Endodermal cell (in vitro differentiated cells): ENCODE results near the gene PCSK6. TPM values are rescaled to one million over a fixed set of nuclear protein-coding genes. Genes with fewer than 3 reads are reported as not detected.

ENCODE experiments used
- DNase-seq: peaks from one replicate; pipeline ENCODE4 v3.0.0-alpha.2; 2017
- H3K27ac ChIP-seq: 2 replicates; pipeline ENCODE4 v1.5.1; 2013; ENCODE audit warnings: mild to moderate bottlenecking, low read depth, low read length, moderate library complexity
- H3K27me3 ChIP-seq: 2 replicates; pipeline ENCODE4 v1.6.1; 2013; ENCODE audit warnings: mild to moderate bottlenecking, low read length, moderate library complexity; ENCODE audit not compliant: insufficient read depth, control insufficient read depth, poor library complexity, severe bottlenecking
- H3K36me3 ChIP-seq: 2 replicates; pipeline ENCODE4 v1.7.0; 2013; ENCODE audit warnings: mild to moderate bottlenecking, low read length, moderate library complexity; ENCODE audit not compliant: control insufficient read depth, insufficient read depth
- H3K4me1 ChIP-seq: one replicate; pipeline ENCODE4 v1.7.0; 2013; ENCODE audit warnings: low read length; ENCODE audit not compliant: control insufficient read depth, insufficient read depth
- H3K4me3 ChIP-seq: 2 replicates; pipeline ENCODE4 v1.5.1; 2013; ENCODE audit warnings: mild to moderate bottlenecking, low read length, moderate library complexity
- H3K9ac ChIP-seq: 2 replicates; pipeline ENCODE4 v1.6.1; 2013; ENCODE audit warnings: mild to moderate bottlenecking, low read length, moderate library complexity; ENCODE audit not compliant: poor library complexity, severe bottlenecking; ENCODE audit errors: extremely low read depth
- H3K9me3 ChIP-seq: 2 replicates; pipeline ENCODE4 v1.6.1; 2013; ENCODE audit warnings: mild to moderate bottlenecking, low read length, moderate library complexity; ENCODE audit not compliant: control insufficient read depth
- H3K27ac Mint-ChIP-seq: 2 replicates; pipeline ENCODE4 v1.8.0; 2020; ENCODE audit warnings: mixed read lengths
- H3K27me3 Mint-ChIP-seq: 2 replicates; pipeline ENCODE4 v1.8.0; 2021; ENCODE audit warnings: mild to moderate bottlenecking, mixed read lengths; ENCODE audit not compliant: insufficient read depth
- H3K36me3 Mint-ChIP-seq: 2 replicates; pipeline ENCODE4 v1.8.0; 2020; ENCODE audit warnings: low read depth, mixed read lengths
- H3K4me1 Mint-ChIP-seq: 2 replicates; pipeline ENCODE4 v1.8.0; 2020; ENCODE audit warnings: mixed read lengths
- H3K4me3 Mint-ChIP-seq: 2 replicates; pipeline ENCODE4 v1.8.0; 2020; ENCODE audit warnings: mild to moderate bottlenecking, moderate library complexity, mixed read lengths
- H3K9me3 Mint-ChIP-seq: 2 replicates; pipeline ENCODE4 v1.8.0; 2020; ENCODE audit warnings: mild to moderate bottlenecking, mixed read lengths
- WGBS, 2 experiments: methylation state at CpG; one replicate each; pipeline versions ENCODE4 v1.1.5 to v1.1.7; 2013; ENCODE audit warnings: missing lambda C conversion rate in 2 of 2, mixed read lengths in 1 of 2; ENCODE audit not compliant: insufficient coverage in 1 of 2, insufficient read length in 1 of 2; 5-methylcytosine and 5-hydroxymethylcytosine counted together
- total RNA-seq, 2 donors: library from RNA; stranded (reverse); fragmentation: NEBNext Ultra II Directional in 1 of 2; extraction: Animal tissue kit (Norgen Biotek cat#: 25700) in 1 of 2; gene quantifications; 2 replicates in 1 of 2; 3 replicates in 1 of 2; pipeline ENCODE4 v1.2.1, GENCODE V29; 2021
- TF ChIP-seq, protein P1 (sequence below): fragments of 200-600 bp; sonication (generic); conservative IDR thresholded peaks from 2 replicates; pipeline ENCODE4 v1.5.0; 2021; ENCODE audit warnings: antibody characterized with exemption, mild to moderate bottlenecking

PCSK6 gene
- total RNA-seq, 2 donors from 2014 or later, result 6.6 to 9.8 TPM

- WGBS, 2 experiments, result 90 to 91% methylated on average over 6 to 8 of the region's 8 CpGs
- Mint-ChIP-seq H3K27ac (no peak overlapping the region), H3K4me1 (peaks cover 9% of the 10 kb centered on the region), H3K9me3 (peaks cover 2% of the 10 kb centered on the region), H3K4me3 (no peak overlapping the region), H3K36me3 (no peaks in the 10 kb centered on the region), H3K27me3 (peaks cover 1% of the 10 kb centered on the region)
- Histone ChIP-seq H3K4me3 (no peak overlapping the region), H3K36me3 (no peaks in the 10 kb centered on the region), H3K4me1 (peaks cover 2% of the 10 kb centered on the region), H3K9ac (no peak overlapping the region), H3K9me3 (no peaks in the 10 kb centered on the region), H3K27ac (no peak overlapping the region), H3K27me3 (no peaks in the 10 kb centered on the region)
- DNase-seq, result no peak
- TF ChIP-seq, protein P1, sequence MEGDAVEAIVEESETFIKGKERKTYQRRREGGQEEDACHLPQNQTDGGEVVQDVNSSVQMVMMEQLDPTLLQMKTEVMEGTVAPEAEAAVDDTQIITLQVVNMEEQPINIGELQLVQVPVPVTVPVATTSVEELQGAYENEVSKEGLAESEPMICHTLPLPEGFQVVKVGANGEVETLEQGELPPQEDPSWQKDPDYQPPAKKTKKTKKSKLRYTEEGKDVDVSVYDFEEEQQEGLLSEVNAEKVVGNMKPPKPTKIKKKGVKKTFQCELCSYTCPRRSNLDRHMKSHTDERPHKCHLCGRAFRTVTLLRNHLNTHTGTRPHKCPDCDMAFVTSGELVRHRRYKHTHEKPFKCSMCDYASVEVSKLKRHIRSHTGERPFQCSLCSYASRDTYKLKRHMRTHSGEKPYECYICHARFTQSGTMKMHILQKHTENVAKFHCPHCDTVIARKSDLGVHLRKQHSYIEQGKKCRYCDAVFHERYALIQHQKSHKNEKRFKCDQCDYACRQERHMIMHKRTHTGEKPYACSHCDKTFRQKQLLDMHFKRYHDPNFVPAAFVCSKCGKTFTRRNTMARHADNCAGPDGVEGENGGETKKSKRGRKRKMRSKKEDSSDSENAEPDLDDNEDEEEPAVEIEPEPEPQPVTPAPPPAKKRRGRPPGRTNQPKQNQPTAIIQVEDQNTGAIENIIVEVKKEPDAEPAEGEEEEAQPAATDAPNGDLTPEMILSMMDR, result no peak
Measured at GRCh38 chr15:101510212-101511197, 21.0 kb upstream of the PCSK6 start.

DNA sequence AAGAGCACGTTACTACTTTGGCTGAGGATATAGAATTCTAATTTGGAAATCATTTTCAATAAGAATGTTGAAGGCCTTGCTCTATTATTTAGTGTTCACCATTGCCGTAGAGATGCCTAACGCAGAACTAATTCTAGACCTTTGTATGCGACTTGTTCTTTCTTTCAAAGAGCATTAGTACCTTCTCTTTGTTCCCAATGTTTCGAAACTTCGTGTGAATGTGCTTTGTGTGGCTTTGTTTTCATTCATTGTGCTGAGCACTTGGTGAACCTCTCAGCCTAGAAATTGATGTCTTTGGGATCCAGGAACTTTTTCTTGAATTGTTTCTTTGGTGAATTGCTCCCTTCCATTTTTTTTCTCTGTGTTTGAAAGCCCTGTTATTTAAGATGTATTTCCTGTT is 19.8 kb upstream of the PCSK6 start:
- H3K4me1 ChIP-seq, result peaks cover 2% of the 10 kb centered on the region
- no peak overlapping the region for H3K27ac ChIP-seq
- DNase-seq, result no peak
- Mint-ChIP-seq H3K4me1 (peaks cover 9% of the 10 kb centered on the region), H3K36me3 (no peaks in the 10 kb centered on the region), H3K4me3 (no peak overlapping the region), H3K27me3 (peaks cover 5% of the 10 kb centered on the region), H3K27ac (no peak overlapping the region), H3K9me3 (no peaks in the 10 kb centered on the region)
- no peaks in the 10 kb centered on the region for H3K36me3 ChIP-seq
- no peaks in the 10 kb centered on the region for H3K9me3 ChIP-seq
- 89 to 90% methylated on average over 4 to 6 of the region's 6 CpGs for WGBS, 2 experiments
- TF ChIP-seq, protein P1, result no peak
- no peak overlapping the region for H3K9ac ChIP-seq
- H3K4me3 ChIP-seq, result no peak overlapping the region
- H3K27me3 ChIP-seq, result no peaks in the 10 kb centered on the region

DNA sequence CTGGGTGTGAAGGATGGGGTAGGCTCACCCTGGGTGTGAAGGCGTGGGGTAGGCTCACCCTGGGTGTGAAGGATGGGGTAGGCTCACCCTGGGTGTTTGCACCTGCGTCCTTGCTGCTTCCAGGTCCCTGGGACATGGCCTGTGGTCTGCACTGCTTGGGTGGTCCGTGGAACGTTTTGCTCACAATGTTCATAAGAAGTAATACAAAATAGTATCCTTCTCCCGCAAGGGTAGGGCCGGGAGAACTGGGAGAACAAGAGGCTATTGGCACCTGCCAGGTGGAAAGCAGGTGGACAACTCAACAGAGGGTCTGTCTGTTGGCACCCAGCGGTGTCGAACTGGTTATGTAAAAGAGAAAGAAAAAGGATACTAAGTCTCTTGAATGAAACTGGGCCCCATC is 17.0 kb upstream of the PCSK6 start:
- no peak for DNase-seq
- Mint-ChIP-seq H3K4me3 (no peak overlapping the region), H3K4me1 (peaks cover 9% of the 10 kb centered on the region), H3K27me3 (peaks cover 5% of the 10 kb centered on the region), H3K27ac (no peak overlapping the region), H3K36me3 (no peaks in the 10 kb centered on the region), H3K9me3 (no peaks in the 10 kb centered on the region)
- Histone ChIP-seq H3K9me3 (no peaks in the 10 kb centered on the region), H3K4me3 (no peak overlapping the region), H3K4me1 (peaks cover 2% of the 10 kb centered on the region), H3K9ac (no peak overlapping the region), H3K27me3 (no peaks in the 10 kb centered on the region), H3K36me3 (no peaks in the 10 kb centered on the region), H3K27ac (no peak overlapping the region)
- 90 to 95% methylated on average over 2 to 8 of the region's 8 CpGs for WGBS, 2 experiments
- TF ChIP-seq, protein P1, result no peak
